ENCODE data around the gene MCEE. TPM values are rescaled to one million over a fixed set of nuclear protein-coding genes. Genes with fewer than 3 reads are reported as not detected.

The MCEE gene
- total RNA-seq, 4 donors from 2014 or later, result 10.3 to 24.1 (median 18.6) TPM; not detected in 1

DNA sequence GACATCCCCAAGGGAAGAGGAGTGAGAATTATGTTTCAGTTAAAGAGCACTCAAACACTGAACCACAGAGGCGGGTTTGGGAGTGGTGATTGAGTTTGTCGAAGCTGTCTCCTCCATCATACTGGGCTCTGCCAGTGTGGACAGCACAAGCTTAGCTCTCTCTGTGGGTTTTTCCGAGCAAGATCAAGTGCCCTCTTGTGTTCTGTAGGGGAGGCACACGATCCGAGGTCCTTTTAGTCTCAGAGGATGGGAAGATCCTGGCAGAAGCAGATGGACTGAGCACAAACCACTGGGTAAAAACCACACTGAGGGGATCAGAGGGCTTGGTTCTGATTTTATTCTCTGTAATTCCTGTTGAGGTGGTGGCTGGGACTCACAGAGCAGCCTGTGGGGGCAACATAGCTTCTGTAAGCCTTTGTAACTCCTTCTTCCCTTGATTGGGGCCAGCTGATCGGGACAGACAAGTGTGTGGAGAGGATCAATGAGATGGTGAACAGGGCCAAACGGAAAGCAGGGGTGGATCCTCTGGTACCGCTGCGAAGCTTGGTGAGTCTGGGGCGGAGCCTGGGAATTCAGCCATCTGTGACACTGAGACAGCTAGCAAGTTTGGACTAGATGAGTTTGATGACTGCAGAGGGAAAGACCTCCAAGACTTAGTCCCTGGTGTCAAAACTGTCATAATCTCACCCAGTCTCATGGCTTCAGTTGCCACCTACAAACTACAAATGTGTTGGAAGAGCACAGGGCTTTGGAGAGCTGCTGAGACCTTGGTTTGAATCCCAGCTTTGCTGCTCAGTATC is 59.5 kb downstream of the MCEE start:
- peaks cover 0 to 10% (median 3%) of the 10 kb centered on the region in 4 donors for H3K36me3 ChIP-seq
- WGBS, 2 donors (ENCODE audit: low coverage in 1 of 2), result 37 to 51% methylated on average over 3 to 10 of the region's 10 CpGs
- no peak overlapping the region for H3K4me3 ChIP-seq
- peaks cover 27 to 38% (median 31%) of the 10 kb centered on the region in 4 donors for H3K4me1 ChIP-seq
- TF ChIP-seq EP300 (IDR thresholded peaks at IDR 0.05; ENCODE audit: low read depth), result no peak
- peak in 4 of 5 experiments; percentile 8 to 16 (median 14) for TF ChIP-seq CTCF (IDR thresholded peaks at IDR 0.05)
- H3K9me3 ChIP-seq, result no peaks in the 10 kb centered on the region
- H3K27me3 ChIP-seq, result no peaks in the 10 kb centered on the region
- peak overlapping the region in 1 of 4 donors; percentile 66 for H3K27ac ChIP-seq
- in situ Hi-C loops (cut with MboI; ENCODE audit: low pct_ligation_motif_present in 1 of 4, low pct_unique_long_range_greater_than_20kb in 1 of 4, low sequenced_read_pairs in 3 of 4) (no loop called here), intact Hi-C loops (cut with DNase I; ENCODE audit: low total_unique reads) (no loop called here)
- no peak for DNase-seq

DNA sequence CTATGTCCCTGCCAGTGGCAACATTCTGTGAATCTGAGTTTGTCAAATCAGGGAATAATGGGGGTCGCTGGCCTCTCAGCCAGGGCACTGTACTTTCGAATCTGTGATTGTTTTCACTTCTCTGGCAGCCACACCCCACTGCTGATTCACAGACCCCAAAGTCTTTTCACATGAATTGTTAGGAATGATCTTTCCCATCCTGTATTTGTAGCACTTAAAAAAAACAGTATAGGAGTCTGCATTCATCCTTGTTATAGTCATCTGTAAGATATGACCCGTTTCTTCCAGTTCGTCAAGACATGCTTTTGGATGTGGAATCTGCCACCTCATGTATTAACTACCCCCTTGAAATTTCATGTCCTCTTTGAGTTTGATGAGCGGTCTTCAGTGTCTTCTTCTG is 60.7 kb downstream of the MCEE start:
- no peak for DNase-seq
- 44 to 49% methylated on average over 3 to 5 of the region's 5 CpGs for WGBS, 2 donors (ENCODE audit: low coverage in 1 of 2)
- Histone ChIP-seq H3K4me3 (peak overlapping the region; percentile 60 to 88 (median 75)), H3K27me3 (no peaks in the 10 kb centered on the region), H3K36me3 (peaks cover 0 to 5% (median 2%) of the 10 kb centered on the region in 4 donors), H3K27ac (peak overlapping the region; percentile 87 to 98 (median 95)), H3K4me1 (peaks cover 27 to 38% (median 31%) of the 10 kb centered on the region in 4 donors), H3K9me3 (no peaks in the 10 kb centered on the region)
- TF ChIP-seq POLR2A (IDR thresholded peaks at IDR 0.05), result no peak
- no peak for TF ChIP-seq EP300 (IDR thresholded peaks at IDR 0.05; ENCODE audit: low read depth)
- no peak for TF ChIP-seq POLR2AphosphoS5 (IDR thresholded peaks at IDR 0.05)
- TF ChIP-seq CTCF (IDR thresholded peaks at IDR 0.05), result no peak
- intact Hi-C loops (cut with DNase I; ENCODE audit: low total_unique reads), result no loop called here
- in situ Hi-C loops (cut with MboI; ENCODE audit: low pct_ligation_motif_present in 1 of 4, low pct_unique_long_range_greater_than_20kb in 1 of 4, low sequenced_read_pairs in 3 of 4), result no loop called here

DNA sequence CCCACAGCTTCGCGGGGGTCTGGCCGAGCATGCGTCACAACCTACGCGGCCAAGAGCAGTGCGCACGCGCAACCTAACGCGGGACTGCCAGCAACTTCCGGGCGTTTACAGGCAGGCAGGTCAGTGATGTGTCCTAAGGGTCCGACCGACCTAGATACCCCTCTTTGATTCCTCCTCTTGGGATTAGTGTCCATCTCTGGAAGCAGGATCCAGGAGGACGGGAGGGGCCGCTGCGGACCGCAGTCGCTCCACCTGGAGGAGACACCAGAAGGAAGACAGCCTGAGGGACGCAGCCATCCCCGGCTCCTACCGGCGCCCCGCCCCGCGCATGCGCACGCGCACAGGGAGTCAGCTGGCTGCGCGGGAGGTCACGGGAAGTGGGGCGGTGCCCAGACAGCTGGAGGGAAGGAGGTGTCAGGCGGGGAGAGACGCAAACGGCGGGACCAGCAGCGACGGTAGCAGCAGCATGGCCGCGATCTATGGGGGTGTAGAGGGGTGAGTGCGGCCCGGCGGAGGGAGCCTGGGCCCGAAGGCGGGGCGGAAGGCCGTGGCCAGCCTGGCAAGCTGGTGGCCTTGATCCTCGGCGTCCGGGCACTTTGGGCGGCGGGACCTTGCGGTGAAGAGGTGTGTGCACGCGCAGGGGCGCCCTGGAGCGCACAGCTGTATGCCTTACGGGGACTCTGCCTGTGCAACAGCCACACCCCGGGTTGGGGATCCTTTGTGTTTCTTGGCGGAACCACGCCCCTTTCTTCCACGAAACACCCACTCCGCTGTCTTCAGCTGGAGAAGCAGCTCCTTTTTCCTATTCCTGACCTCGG is 61.6 kb downstream of the MCEE start, which contains the start of gene NAGK:
TSS of gene NAGK (plus strand) at position 431 of the 818 bp plus-strand sequence. CDS start at position 467, 36 bp downstream.
- peak; percentile 97 for DNase-seq
- Histone ChIP-seq H3K9me3 (no peaks in the 10 kb centered on the region), H3K4me3 (peak within 1 kb of the TSS; percentile 60 to 88 (median 75)), H3K27me3 (no peaks in the 10 kb centered on the region), H3K36me3 (peaks cover 0 to 5% (median 0%) of the 10 kb centered on the region in 4 donors), H3K4me1 (peaks cover 27 to 38% (median 31%) of the 10 kb centered on the region in 4 donors), H3K27ac (peak within 1 kb of the TSS; percentile 87 to 98 (median 95))
- 1% methylated on average over 61 of the region's 66 CpGs; no CpG with 5 or more reads in 1 of the 2 donors for WGBS, 2 donors (ENCODE audit: low coverage in 1 of 2)
- peak; percentile 100 for TF ChIP-seq POLR2A (IDR thresholded peaks at IDR 0.05)
- peak; percentile 100 for TF ChIP-seq POLR2AphosphoS5 (IDR thresholded peaks at IDR 0.05)
- no peak for TF ChIP-seq EP300 (IDR thresholded peaks at IDR 0.05; ENCODE audit: low read depth)
- peak in 1 of 5 experiments; percentile 27 for TF ChIP-seq CTCF (IDR thresholded peaks at IDR 0.05)
- intact Hi-C loops (cut with DNase I; ENCODE audit: low total_unique reads) (no loop called here), in situ Hi-C loops (cut with MboI; ENCODE audit: low pct_ligation_motif_present in 1 of 4, low pct_unique_long_range_greater_than_20kb in 1 of 4, low sequenced_read_pairs in 3 of 4) (no loop called here)
